SK-N-SH treated with all-trans-retinoic acid at 6 μM for 48 hours (cell line): Measurements from ENCODE around the gene TFCP2L1.

Source experiments
- ATAC-seq: fragments of 200-7000 bp; cut with Tn5 transposase; 3 replicates; pipeline ENCODE4 v1.9.1; 2020; ENCODE audit warnings: mild to moderate bottlenecking, moderate library complexity
- ARNTL ChIP-seq: fragments of 450-650 bp; formaldehyde crosslinking; IDR thresholded peaks from 2 replicates; pipeline ENCODE4 v1.5.0; 2020; ENCODE audit warnings: low read depth, mild to moderate bottlenecking, moderate library complexity, borderline replicate concordance
- BACH2 ChIP-seq: fragments of 250-450 bp; sonication (Bioruptor Pico); IDR thresholded peaks from 2 replicates; pipeline ENCODE4 v1.9.0; 2021; ENCODE audit warnings: mild to moderate bottlenecking, borderline replicate concordance
- CSDC2 ChIP-seq: fragments of 250-450 bp; sonication (Bioruptor Pico); IDR thresholded peaks from 2 replicates; pipeline ENCODE4 v1.5.0; 2020; ENCODE audit warnings: mild to moderate bottlenecking, moderate library complexity
- CSRNP3 ChIP-seq: fragments of 250-450 bp; sonication (Bioruptor Pico); IDR thresholded peaks from 2 replicates; pipeline ENCODE4 v1.5.1; 2021; ENCODE audit warnings: mild to moderate bottlenecking, moderate library complexity
- ESRRG ChIP-seq: fragments of 250-450 bp; sonication (Bioruptor Pico); IDR thresholded peaks from 2 replicates; pipeline ENCODE4 v1.6.1; 2021; ENCODE audit warnings: mild to moderate bottlenecking
- GLIS3 ChIP-seq: fragments of 250-450 bp; sonication (Bioruptor Pico); IDR thresholded peaks from 2 replicates; pipeline ENCODE4 v1.5.0; 2020; ENCODE audit warnings: mild to moderate bottlenecking, moderate library complexity
- ISL1 ChIP-seq: fragments of 250-450 bp; sonication (Bioruptor Pico); IDR thresholded peaks from 2 replicates; pipeline ENCODE4 v2.1.2; 2022; ENCODE audit warnings: mild to moderate bottlenecking, moderate library complexity
- PPARA ChIP-seq: fragments of 250-450 bp; sonication (Bioruptor Pico); IDR thresholded peaks from 2 replicates; pipeline ENCODE4 v1.5.0; 2020; ENCODE audit warnings: mild to moderate bottlenecking, borderline replicate concordance
- SNAI2 ChIP-seq: fragments of 250-450 bp; sonication (Bioruptor Pico); IDR thresholded peaks from 2 replicates; pipeline ENCODE4 v1.5.0; 2020; ENCODE audit warnings: mild to moderate bottlenecking, moderate library complexity
- TCF4 ChIP-seq: fragments of 250-450 bp; sonication (Bioruptor Pico); IDR thresholded peaks from 2 replicates; pipeline ENCODE4 v1.8.0; 2021; ENCODE audit warnings: mild to moderate bottlenecking, moderate library complexity, borderline replicate concordance
- TOX ChIP-seq: fragments of 250-450 bp; sonication (Bioruptor Pico); IDR thresholded peaks from 2 replicates; pipeline ENCODE4 v1.8.0; 2021; ENCODE audit warnings: mild to moderate bottlenecking, moderate library complexity, borderline replicate concordance
- ZC3H10 ChIP-seq: fragments of 250-450 bp; sonication (Bioruptor Pico); IDR thresholded peaks from 2 replicates; pipeline ENCODE4 v1.5.1; 2021; ENCODE audit warnings: mild to moderate bottlenecking, moderate library complexity
- ZFP3 ChIP-seq: fragments of 250-450 bp; sonication (Bioruptor Pico); IDR thresholded peaks from 2 replicates; pipeline ENCODE4 v1.5.0; 2020; ENCODE audit warnings: mild to moderate bottlenecking, moderate library complexity
- ZFP30 ChIP-seq: fragments of 450-650 bp; formaldehyde crosslinking; IDR thresholded peaks from 2 replicates; pipeline ENCODE4 v1.5.0; 2022; ENCODE audit warnings: mild to moderate bottlenecking, moderate library complexity
- ZNF565 ChIP-seq: fragments of 450-650 bp; formaldehyde crosslinking; conservative IDR thresholded peaks from 2 replicates; pipeline ENCODE4 v1.5.0; 2020; ENCODE audit warnings: low read depth, mild to moderate bottlenecking, moderate library complexity
- ZNF8 ChIP-seq: fragments of 450-650 bp; formaldehyde crosslinking; IDR thresholded peaks from 2 replicates; pipeline ENCODE4 v1.5.0; 2020; ENCODE audit warnings: mild to moderate bottlenecking, moderate library complexity
- TF ChIP-seq, protein P1 (sequence below): fragments of 250-450 bp; sonication (Bioruptor Pico); IDR thresholded peaks from 2 replicates; pipeline ENCODE4 v1.8.0; 2020; ENCODE audit warnings: mild to moderate bottlenecking, moderate library complexity, borderline replicate concordance
- TF ChIP-seq, protein P2 (sequence below): fragments of 250-450 bp; sonication (Bioruptor Pico); IDR thresholded peaks from 2 replicates; pipeline ENCODE4 v1.5.1; 2020; ENCODE audit warnings: low read depth, mild to moderate bottlenecking, moderate library complexity
- TF ChIP-seq, protein P3 (sequence below): fragments of 250-450 bp; sonication (Bioruptor Pico); IDR thresholded peaks from 2 replicates; pipeline ENCODE4 v1.5.0; 2020; ENCODE audit warnings: mild to moderate bottlenecking, moderate library complexity

Gene TFCP2L1

GRCh38 chr2:121266543-121267106 is 18.4 kb downstream of the TFCP2L1 start:
- no peak for ATAC-seq
- TF ChIP-seq, protein P1, sequence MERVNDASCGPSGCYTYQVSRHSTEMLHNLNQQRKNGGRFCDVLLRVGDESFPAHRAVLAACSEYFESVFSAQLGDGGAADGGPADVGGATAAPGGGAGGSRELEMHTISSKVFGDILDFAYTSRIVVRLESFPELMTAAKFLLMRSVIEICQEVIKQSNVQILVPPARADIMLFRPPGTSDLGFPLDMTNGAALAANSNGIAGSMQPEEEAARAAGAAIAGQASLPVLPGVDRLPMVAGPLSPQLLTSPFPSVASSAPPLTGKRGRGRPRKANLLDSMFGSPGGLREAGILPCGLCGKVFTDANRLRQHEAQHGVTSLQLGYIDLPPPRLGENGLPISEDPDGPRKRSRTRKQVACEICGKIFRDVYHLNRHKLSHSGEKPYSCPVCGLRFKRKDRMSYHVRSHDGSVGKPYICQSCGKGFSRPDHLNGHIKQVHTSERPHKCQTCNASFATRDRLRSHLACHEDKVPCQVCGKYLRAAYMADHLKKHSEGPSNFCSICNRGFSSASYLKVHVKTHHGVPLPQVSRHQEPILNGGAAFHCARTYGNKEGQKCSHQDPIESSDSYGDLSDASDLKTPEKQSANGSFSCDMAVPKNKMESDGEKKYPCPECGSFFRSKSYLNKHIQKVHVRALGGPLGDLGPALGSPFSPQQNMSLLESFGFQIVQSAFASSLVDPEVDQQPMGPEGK (CRISPR knock-in tag) = no peak
- TF ChIP-seq ISL1 (CRISPR knock-in tag) = no peak
- TF ChIP-seq ZNF565 = no peak
- TF ChIP-seq PPARA (CRISPR knock-in tag) = no peak
- no peak for TF ChIP-seq CSDC2
- TF ChIP-seq BACH2 (CRISPR knock-in tag) = no peak
- no peak for TF ChIP-seq SNAI2

GRCh38 chr2:121263996-121264715 is 20.8 kb downstream of the TFCP2L1 start:
- ATAC-seq = no peak
- TF ChIP-seq TCF4 (CRISPR knock-in tag) = no peak
- no peak for TF ChIP-seq ARNTL (CRISPR knock-in tag)
- TF ChIP-seq ISL1 (CRISPR knock-in tag) = no peak

GRCh38 chr2:121260370-121261154 is 24.4 kb downstream of the TFCP2L1 start:
- TF ChIP-seq ZNF565 = no peak
- TF ChIP-seq CSRNP3 (CRISPR knock-in tag) = no peak
- no peak for TF ChIP-seq SNAI2
- no peak for TF ChIP-seq GLIS3 (CRISPR knock-in tag)
- TF ChIP-seq, protein P1 (CRISPR knock-in tag) = no peak
- TF ChIP-seq CSDC2 = no peak
- no peak; the same call in 2 of the 3 replicates for ATAC-seq

DNA sequence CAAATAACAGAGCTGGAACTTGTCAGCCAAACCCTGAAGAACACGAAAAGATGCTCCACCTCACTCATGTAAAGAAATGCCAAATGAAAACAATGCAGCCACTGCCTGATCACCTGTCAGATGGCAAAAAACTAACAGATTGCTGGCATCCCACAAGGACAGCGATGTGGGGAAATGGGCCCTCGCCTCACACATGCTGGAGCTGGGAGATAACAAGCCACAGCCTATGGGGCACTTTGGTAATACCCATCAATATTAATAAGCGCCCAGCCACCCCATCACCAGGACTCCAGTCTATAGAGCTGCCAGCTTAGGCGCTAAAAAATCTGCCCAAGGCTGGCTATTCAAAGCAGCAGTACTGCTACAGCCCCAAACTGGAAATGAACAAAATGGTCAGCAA is 27.0 kb downstream of the TFCP2L1 start:
- ATAC-seq = no peak

More for the DNA sequence above, 27.0 kb downstream of the TFCP2L1 start:
- TF ChIP-seq CSRNP3 (CRISPR knock-in tag) (no peak), TOX (CRISPR knock-in tag) (no peak), TCF4 (CRISPR knock-in tag) (no peak), GLIS3 (CRISPR knock-in tag) (no peak), ZNF8 (CRISPR knock-in tag) (no peak), PPARA (CRISPR knock-in tag) (no peak), ZNF565 (no peak), ZFP3 (no peak), ARNTL (CRISPR knock-in tag) (no peak), ZFP30 (CRISPR knock-in tag) (no peak), ZC3H10 (CRISPR knock-in tag) (no peak), SNAI2 (no peak), ISL1 (CRISPR knock-in tag) (no peak), BACH2 (CRISPR knock-in tag) (no peak), ESRRG (CRISPR knock-in tag) (no peak)
- TF ChIP-seq, protein P2, sequence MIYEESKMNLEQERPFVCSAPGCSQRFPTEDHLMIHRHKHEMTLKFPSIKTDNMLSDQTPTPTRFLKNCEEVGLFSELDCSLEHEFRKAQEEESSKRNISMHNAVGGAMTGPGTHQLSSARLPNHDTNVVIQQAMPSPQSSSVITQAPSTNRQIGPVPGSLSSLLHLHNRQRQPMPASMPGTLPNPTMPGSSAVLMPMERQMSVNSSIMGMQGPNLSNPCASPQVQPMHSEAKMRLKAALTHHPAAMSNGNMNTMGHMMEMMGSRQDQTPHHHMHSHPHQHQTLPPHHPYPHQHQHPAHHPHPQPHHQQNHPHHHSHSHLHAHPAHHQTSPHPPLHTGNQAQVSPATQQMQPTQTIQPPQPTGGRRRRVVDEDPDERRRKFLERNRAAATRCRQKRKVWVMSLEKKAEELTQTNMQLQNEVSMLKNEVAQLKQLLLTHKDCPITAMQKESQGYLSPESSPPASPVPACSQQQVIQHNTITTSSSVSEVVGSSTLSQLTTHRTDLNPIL = no peak
- TF ChIP-seq, protein P1 (CRISPR knock-in tag) = no peak
- TF ChIP-seq, protein P3, sequence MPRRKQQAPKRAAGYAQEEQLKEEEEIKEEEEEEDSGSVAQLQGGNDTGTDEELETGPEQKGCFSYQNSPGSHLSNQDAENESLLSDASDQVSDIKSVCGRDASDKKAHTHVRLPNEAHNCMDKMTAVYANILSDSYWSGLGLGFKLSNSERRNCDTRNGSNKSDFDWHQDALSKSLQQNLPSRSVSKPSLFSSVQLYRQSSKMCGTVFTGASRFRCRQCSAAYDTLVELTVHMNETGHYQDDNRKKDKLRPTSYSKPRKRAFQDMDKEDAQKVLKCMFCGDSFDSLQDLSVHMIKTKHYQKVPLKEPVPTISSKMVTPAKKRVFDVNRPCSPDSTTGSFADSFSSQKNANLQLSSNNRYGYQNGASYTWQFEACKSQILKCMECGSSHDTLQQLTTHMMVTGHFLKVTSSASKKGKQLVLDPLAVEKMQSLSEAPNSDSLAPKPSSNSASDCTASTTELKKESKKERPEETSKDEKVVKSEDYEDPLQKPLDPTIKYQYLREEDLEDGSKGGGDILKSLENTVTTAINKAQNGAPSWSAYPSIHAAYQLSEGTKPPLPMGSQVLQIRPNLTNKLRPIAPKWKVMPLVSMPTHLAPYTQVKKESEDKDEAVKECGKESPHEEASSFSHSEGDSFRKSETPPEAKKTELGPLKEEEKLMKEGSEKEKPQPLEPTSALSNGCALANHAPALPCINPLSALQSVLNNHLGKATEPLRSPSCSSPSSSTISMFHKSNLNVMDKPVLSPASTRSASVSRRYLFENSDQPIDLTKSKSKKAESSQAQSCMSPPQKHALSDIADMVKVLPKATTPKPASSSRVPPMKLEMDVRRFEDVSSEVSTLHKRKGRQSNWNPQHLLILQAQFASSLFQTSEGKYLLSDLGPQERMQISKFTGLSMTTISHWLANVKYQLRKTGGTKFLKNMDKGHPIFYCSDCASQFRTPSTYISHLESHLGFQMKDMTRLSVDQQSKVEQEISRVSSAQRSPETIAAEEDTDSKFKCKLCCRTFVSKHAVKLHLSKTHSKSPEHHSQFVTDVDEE = no peak
